H1 (cell line): Measurements from ENCODE around the gene RNF41. TPM values are rescaled to one million over a fixed set of nuclear protein-coding genes. Genes with fewer than 3 reads are reported as not detected.

Source experiments
- BRCA1 ChIP-seq: IDR thresholded peaks from 2 replicates; pipeline ENCODE4 v1.6.1; 2012; ENCODE audit warnings: low read depth, low read length, improper control_type of control experiment
- CEBPB ChIP-seq: IDR thresholded peaks from 2 replicates; pipeline ENCODE4 v1.6.1; 2012; ENCODE audit warnings: low read depth, low read length
- FOSL1 ChIP-seq: IDR thresholded peaks from 2 replicates; pipeline ENCODE4 v1.6.1; 2011; ENCODE audit warnings: mild to moderate bottlenecking, low read depth, low read length, moderate library complexity; ENCODE audit not compliant: insufficient read depth
- KDM1A ChIP-seq: fragments of 200-600, 300-600 bp; sonication (generic); IDR thresholded peaks from 2 replicates; pipeline ENCODE4 v1.7.1; 2016; ENCODE audit warnings: mild to moderate bottlenecking, low read length, borderline replicate concordance
- NRF1 ChIP-seq: IDR thresholded peaks from 2 replicates; pipeline ENCODE4 v1.6.1; 2011; ENCODE audit warnings: mild to moderate bottlenecking, low read depth, low read length, improper control_type of control experiment
- SIX5 ChIP-seq: IDR thresholded peaks from 2 replicates; pipeline ENCODE4 v1.6.1; 2011; ENCODE audit warnings: mild to moderate bottlenecking, low read depth, low read length
- polyA plus RNA-seq, 7 experiments: library from polyadenylated mRNA; depleted of rRNA in 3 of 7; stranded (reverse) in 5 of 7; unstranded in 2 of 7; fragments of >200 nt in 5 of 7; fragments of 200-250 nt in 2 of 7; gene quantifications; 1 replicate in 5 of 7; 2 replicates in 1 of 7; 4 replicates in 1 of 7; pipeline versions ENCODE4 v1.2.1 to v1.2.3, GENCODE V29; 2011 to 2013; ENCODE audit warnings: missing spikeins in 2 of 7, mixed read lengths in 2 of 7
- total RNA-seq: library from RNA; stranded (reverse); fragmentation: NEBNext Ultra II Directional; extraction: Animal tissue kit (Norgen Biotek cat#: 25700); gene quantifications from 2 replicates; pipeline ENCODE4 v1.2.1, GENCODE V29; 2021
- TF ChIP-seq, protein P1 (sequence below), 3 experiments: IDR thresholded peaks; 1 replicate in 2 of 3; 2 replicates in 1 of 3; pipeline versions ENCODE4 v1.5.1 to v1.6.1; 2011; ENCODE audit warnings: low read length in 3 of 3, mild to moderate bottlenecking in 3 of 3, inconsistent platforms in 2 of 3, low read depth in 1 of 3, moderate library complexity in 1 of 3; ENCODE audit not compliant: insufficient read depth in 1 of 3; ENCODE audit errors: control extremely low read depth in 1 of 3

Gene RNF41
- total and polyA plus RNA-seq, 2 of the 8 experiments (the other 6 are each of a cell fraction or from before 2014, with no cell fraction given), result 55.5 to 98.6 TPM

DNA sequence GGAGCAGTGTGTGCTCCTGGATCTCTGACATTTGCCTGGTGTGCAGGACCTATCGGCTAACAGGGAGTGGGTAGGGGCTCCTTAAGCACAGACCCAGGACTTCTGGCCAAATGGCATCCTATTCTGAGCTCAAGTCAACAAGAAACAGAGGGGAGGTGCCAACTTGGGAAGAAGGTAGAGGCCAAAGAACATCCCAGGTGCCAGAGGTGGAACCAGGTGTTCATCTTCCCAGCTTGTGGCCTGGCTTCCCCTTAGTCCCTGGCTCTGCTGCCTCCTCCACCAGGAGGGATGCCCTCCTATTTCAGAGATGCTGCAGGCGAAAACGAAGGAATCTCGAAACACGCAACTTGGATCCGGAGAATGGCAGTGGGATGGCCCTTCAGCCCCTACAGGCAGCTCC is 14.4 kb upstream of the RNF41 start (continued):
- TF ChIP-seq NRF1 (no peak), BRCA1 (no peak), FOSL1 (no peak), SIX5 (no peak), KDM1A (no peak), CEBPB (no peak)
- TF ChIP-seq, protein P1, sequence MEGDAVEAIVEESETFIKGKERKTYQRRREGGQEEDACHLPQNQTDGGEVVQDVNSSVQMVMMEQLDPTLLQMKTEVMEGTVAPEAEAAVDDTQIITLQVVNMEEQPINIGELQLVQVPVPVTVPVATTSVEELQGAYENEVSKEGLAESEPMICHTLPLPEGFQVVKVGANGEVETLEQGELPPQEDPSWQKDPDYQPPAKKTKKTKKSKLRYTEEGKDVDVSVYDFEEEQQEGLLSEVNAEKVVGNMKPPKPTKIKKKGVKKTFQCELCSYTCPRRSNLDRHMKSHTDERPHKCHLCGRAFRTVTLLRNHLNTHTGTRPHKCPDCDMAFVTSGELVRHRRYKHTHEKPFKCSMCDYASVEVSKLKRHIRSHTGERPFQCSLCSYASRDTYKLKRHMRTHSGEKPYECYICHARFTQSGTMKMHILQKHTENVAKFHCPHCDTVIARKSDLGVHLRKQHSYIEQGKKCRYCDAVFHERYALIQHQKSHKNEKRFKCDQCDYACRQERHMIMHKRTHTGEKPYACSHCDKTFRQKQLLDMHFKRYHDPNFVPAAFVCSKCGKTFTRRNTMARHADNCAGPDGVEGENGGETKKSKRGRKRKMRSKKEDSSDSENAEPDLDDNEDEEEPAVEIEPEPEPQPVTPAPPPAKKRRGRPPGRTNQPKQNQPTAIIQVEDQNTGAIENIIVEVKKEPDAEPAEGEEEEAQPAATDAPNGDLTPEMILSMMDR (IDR thresholded peaks at IDR 0.05; ENCODE audit: control extremely low read depth in 1 of 3, insufficient read depth in 1 of 3, low read depth in 1 of 3, low read length in 3 of 3), result no peak
